NCI-H1694 treated with DMSO at 0.1 percent for 48 hours (cell line): ENCODE results near the gene MR1.

Experiments
- DNase-seq: peaks from one replicate; lab custom pipeline; 2025; lab: John Stamatoyannopoulos, UW

Gene MR1

GRCh38 chr1:181033799-181034451, at the start of gene MR1:
Gene MR1, plus strand, starts transcription at chr1:181033983. Its CDS starts 25 bp downstream, at chr1:181034008.
- DNase-seq, result peak; percentile 68

GRCh38 chr1:180988253-180988752, 45.5 kb upstream of the MR1 start:
- peak; percentile 81 for DNase-seq

GRCh38 chr1:180994262-180994661, 39.5 kb upstream of the MR1 start:
- DNase-seq, result no peak

- no peak for DNase-seq
These were observed 35.8 kb upstream of the MR1 start for GRCh38 chr1:180997843-180998504.

- DNase-seq, result no peak
These were observed 32.5 kb upstream of the MR1 start for GRCh38 chr1:181001091-181001780.

GRCh38 chr1:181002582-181003172, 31.1 kb upstream of the MR1 start:
- no peak for DNase-seq

- no peak for DNase-seq
These were observed 23.0 kb upstream of the MR1 start for GRCh38 chr1:181010789-181011188.

GRCh38 chr1:181011301-181012202, 22.2 kb upstream of the MR1 start:
- DNase-seq, result no peak

- no peak for DNase-seq
These were observed 21.5 kb upstream of the MR1 start for GRCh38 chr1:181012203-181012745.

GRCh38 chr1:181013144-181013543, 20.6 kb upstream of the MR1 start:
- no peak for DNase-seq

GRCh38 chr1:181014477-181015250, 19.1 kb upstream of the MR1 start:
- no peak for DNase-seq

GRCh38 chr1:181015251-181015615, 18.6 kb upstream of the MR1 start:
- no peak for DNase-seq

- DNase-seq, result no peak
These were observed 17.2 kb upstream of the MR1 start for GRCh38 chr1:181016563-181016962.

GRCh38 chr1:181018901-181019681, 14.7 kb upstream of the MR1 start:
- DNase-seq, result no peak

- no peak for DNase-seq
These were observed 12.6 kb upstream of the MR1 start for GRCh38 chr1:181021159-181021558.

- DNase-seq, result no peak
These were observed 11.9 kb upstream of the MR1 start for GRCh38 chr1:181021811-181022434.

- no peak for DNase-seq
These were observed 10.3 kb upstream of the MR1 start for GRCh38 chr1:181023265-181024057.

- DNase-seq, result no peak
These were observed 5.6 kb upstream of the MR1 start for GRCh38 chr1:181028196-181028595.
